Effector CD4-positive, alpha-beta T cell (primary cell): ENCODE measurements around the gene CD320.
"Not testable (repeated sequence)": the region's sequence is repeated elsewhere in the genome, so short reads cannot be mapped to it uniquely, and the experiment has no call there.

Experiments used
- DNase-seq: peaks from one replicate; pipeline ENCODE4 v3.0.0-alpha.2; 2020
- total RNA-seq: gene quantifications from one replicate; lab custom pipeline; 2026; lab: John Stamatoyannopoulos, UW

The CD320 gene
- total RNA-seq, result 16.5 reads per million, percentile 42 among the genes with 10 or more reads in this experiment

DNA sequence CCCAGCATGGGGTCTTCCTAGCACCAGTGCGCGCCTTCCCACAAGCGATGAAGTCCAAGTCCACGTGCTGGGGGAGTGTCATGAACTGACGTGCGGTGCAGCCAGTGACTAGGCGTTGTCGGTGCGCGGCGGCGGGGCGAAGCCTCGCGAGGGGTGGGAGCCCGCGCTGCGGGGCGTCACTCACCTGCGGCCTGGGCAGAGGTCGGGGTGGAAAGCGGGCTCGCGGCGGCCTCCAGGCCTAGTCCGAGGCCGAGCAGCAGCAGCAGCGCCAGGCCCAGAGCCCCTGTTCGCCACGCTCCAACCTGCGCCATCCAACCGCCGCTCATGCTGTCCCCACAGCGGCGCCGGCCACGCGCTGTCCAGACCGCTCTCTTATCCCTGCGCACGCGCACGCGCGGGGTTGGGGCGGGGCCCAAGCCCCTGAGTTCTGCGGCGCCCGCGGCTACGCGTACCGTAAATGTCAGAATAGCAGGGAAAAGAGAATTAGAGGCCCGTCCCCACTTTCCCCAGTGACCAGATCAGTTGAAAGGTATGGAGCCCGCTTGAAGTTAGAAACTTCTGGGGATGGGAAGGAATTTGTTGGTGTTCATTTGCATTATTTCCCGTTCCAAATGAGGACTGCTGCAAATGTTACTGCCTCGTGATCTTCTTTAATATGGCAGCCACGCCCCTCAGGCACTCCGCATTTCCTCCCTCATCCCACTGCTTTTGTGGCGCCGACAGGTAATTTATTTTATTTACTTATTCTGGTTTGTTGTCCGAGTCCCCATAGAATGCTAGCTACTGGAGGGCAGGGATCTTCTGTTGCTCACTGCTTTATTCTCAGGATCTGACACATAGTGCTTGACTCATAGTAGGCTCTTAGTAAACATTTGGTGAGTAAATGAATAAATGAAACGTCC, at the start of gene CD320:
CD320 (minus strand) TSS at position 394 of the 902 bp plus-strand sequence; CDS start at position 326, 68 bp downstream.
- DNase-seq, result peak; percentile 81

DNA sequence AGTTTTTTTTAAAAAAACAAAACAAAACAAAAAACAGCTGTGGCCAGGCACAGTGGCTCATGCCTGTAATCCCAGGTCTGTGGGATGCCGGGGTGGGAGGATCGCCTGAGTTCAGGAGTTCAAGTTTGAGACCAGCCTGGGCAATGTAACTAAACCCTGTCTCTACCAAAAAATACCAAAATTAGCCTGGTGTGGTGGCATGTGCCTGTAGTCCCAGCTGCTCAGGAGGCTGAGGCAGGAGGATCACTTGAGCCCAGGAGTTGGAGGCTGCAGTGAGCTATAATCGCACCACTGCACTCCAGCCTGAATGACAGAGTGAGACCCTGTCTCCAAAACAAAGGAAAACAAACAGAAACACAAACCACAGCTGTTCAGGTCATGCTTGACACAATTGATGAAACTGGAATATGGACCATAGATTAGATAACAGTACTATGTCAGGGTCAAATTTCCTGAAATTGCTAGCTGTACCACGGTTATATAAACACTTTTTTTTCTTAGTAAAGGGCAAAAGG, 48.9 kb upstream of the CD320 start:
- no peak for DNase-seq

GRCh38 chr19:8355631-8356402, 47.7 kb upstream of the CD320 start:
- no peak for DNase-seq

- DNase-seq, result not testable (repeated sequence)
Observed at GRCh38 chr19:8352845-8353244, 44.7 kb upstream of the CD320 start.

GRCh38 chr19:8352134-8352827, 44.1 kb upstream of the CD320 start:
- no peak for DNase-seq

GRCh38 chr19:8349629-8350372, 41.6 kb upstream of the CD320 start:
- DNase-seq, result not testable (repeated sequence)

DNA sequence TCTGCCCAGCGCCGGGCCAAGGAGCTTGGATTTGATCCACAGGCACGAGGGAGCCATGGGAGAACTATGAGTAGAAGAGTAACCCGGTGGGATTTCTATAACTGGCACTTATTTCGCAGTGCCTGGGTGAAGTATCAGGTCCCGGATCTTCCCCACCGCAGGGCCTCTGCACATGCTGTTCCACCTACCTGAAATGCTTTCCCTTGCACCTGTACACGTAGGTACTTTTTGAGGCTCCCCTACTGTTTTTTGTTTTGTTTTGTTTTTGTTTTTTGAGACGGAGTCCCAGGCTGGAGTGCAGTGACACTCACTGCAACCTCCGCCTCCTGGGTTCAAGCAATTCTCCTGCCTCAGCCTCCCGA, 35.3 kb upstream of the CD320 start:
- no peak for DNase-seq

- DNase-seq, result peak; percentile 88
Observed at GRCh38 chr19:8342684-8343482, 34.7 kb upstream of the CD320 start, which contains the start of gene KANK3. Gene KANK3 (minus strand): TSS chr19:8343262. CDS start chr19:8337828, 5,434 bp downstream.

GRCh38 chr19:8342316-8342683, 34.1 kb upstream of the CD320 start:
- no peak for DNase-seq

DNA sequence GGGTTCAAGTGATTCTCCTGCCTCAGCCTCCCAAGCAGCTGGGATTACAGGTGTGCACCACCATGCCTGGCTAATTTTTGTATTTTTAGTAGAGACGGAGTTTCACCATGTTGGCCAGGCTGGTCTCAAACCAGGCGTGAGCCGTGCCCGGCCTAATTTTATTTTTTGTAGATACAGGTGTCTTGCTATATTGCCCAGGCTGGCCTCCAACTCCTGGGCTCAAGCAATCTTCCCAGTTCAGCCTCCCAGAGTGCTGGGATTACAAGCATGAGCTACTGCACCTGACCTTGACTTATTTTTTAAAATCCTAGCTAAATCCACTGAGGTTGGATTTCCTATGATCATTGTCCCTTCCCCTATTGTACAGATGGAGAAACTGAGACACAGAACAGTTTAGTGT, 33.3 kb upstream of the CD320 start:
- not testable (repeated sequence) for DNase-seq

DNA sequence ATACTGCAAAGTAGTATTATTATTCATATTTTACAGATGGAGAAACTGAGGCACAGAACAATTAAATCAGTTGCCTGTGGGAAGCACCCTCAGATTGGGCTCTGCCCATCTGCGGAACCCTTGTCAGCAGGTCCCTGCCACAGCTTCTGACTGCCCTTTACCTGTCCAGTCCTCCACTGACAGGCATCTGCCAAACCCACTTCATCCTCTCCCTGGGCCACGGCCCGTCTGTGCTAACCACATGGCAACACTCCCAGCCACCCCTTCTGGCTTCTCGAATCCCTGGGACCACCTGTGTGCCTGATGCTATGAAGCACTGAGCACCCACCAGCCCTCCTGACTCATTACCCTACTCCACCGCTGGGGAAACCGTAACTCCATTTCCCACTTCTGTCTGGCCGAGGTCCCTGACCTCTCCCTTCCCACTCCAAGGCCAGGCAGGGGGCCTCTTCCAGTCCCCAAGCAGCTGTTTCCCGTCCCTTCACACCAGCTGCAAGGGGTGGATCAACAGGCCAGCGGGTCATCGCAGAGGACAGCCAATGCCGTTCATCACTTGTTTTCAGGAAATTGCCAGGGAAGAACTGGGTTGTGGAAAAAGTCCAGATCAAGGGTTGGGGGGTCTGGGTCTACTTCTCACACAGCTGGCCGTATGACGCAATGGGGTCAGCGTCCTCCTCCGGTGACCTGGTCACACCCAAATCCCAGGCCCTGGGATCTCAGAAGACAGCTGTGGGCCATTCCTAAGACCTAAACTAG, 32.4 kb upstream of the CD320 start:
- no peak for DNase-seq

GRCh38 chr19:8338835-8339234, 30.7 kb upstream of the CD320 start:
- DNase-seq, result no peak

GRCh38 chr19:8337728-8338127, 29.6 kb upstream of the CD320 start:
- no peak for DNase-seq

DNA sequence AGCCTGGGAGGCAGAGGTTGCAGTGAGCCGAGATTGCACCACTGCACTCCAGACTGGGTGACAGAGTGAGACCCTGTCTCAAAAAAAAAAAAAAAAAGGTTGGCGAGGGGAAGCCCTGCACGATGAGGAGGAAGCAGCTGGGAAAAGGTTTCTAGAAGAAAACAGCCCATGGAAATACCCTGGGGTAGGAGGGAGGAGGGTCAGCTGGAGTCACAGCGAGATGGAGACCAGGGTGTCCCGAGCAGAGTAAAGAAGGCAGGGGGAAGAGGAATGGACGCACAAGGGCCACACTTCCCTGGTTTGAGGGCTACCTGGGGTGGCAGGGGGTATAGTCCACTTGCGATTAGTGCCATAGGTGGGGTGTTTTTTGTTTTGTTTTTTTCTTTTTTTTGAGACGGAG, 28.5 kb upstream of the CD320 start:
- no peak for DNase-seq

- no peak for DNase-seq
Observed at GRCh38 chr19:8336072-8336569, 28.0 kb upstream of the CD320 start.

DNA sequence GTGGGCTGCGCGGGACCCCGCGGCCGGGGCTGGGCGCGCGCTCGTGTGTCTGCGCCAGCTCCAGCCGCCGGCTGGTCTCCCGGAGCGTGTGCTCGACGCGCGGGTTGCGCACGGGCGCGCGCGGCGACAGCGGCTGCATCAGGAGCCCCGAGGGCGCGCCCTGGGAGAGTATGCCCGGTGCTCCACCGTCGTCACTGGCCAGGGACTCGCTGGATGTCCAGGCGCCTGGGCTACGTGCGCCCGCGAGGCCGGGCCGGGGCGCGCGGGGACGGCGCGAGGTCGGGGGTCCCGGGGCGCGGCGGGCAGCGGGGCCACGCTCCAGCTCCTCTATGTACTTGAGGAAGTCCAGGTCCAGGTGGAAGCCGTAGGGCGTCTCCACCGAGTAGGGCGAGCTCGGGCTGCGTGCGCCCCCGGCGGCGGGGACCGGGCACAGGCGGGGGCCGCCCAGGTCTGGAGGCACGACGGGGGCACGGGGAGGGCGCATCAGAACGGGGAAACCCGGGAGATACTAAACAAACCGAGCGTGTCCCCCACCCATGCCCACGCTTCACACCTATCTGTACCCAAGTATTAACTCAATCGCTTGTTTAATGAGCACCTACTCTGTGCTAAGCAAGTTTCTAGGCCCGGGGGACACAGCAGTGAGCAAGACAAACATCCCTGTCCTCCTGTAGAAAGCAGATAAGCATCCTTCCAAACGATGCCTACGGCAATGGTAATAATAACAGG, 27.3 kb upstream of the CD320 start:
- no peak for DNase-seq

DNA sequence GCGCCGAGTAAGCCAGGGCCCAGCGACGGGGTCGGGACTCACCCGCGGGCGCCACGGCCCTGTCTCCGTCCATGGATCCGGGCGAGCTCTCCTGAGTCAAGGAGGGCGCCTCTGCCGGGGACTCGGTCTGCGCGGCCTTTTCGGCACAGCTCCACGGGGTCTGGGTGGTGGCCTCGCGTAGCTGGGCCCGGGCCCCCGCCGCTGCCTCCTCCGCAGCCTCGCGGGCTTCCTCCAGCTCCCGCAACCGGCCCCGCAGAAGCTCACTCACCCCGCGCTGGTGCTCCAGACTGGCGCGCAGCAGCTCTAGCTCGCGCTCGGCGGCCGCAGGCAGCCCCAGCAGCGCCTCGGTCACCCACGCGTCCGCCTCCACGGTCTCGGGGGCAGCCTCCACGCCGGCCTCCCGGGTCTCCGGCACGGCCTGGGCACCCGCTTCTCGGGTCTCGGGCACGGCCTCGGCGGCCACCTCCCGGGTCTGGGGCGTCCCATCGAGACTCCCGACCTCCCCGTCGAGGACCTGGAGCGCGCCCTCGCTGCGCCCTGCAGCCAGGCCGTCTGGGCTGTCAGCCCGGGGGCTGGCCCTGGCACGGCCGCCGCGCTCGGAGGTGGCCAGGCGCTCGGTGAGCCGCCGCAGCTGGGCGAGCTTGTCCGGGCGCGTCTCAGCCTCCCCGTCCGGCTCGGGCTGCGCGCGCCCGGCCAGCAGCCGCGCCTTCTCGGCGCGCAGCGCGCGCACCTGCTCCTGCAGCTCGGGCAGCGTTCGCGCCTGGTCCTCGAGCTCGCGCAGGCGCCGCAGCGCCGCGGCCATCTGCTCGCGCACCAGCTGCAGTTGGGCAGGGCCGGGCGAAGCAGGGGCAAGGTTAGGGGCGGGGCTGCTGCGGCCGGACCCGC, 26.5 kb upstream of the CD320 start:
- no peak for DNase-seq

DNA sequence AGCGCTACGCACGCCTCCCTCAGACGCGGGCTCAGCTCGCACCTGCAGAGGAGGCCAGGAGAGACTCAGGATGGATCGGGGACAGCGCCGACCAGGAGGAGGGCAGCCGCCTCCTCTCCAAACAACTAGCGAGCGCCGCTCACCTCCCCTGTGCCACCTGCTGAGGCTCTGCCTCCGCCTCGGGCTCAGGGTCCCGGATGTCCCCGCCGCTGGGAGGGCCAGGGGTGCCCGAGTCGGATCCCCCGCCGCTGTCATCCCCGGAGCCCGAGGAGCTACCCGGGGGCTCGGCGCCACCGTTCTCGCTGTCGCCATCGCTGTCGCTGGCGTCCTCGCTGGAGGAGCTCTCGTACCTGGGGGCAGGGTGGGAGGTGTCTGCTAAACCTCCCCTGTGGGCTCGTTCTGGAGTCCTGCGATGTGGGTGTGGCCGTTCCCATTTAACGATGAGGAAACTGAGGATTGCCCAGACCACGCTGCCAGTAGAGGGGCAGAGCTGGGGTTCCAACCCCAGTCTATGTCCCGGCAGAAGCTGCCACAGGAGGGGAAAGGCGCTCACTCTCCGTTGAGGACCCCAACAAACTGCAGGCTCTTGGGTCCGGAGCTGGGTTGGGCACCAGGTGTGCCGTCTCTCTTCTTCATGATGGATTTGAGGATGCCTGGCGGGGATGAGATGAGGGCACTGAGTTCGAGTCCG, 25.8 kb upstream of the CD320 start:
- DNase-seq, result no peak
